Pons (tissue), 1 donor: ENCODE data around the gene KSR1.

ENCODE experiments used
- DNase-seq: peaks from one replicate; pipeline ENCODE4 v3.0.0-alpha.2; 2016; ENCODE audit warnings: low spot score

The KSR1 gene

GRCh38 chr17:27473748-27474609 lies 17.7 kb downstream of the KSR1 start:
- peak; percentile 59 for DNase-seq

GRCh38 chr17:27475070-27475673 lies 18.9 kb downstream of the KSR1 start:
- DNase-seq = no peak

- no peak for DNase-seq
Measured at GRCh38 chr17:27475981-27476895, 20.0 kb downstream of the KSR1 start.

DNA sequence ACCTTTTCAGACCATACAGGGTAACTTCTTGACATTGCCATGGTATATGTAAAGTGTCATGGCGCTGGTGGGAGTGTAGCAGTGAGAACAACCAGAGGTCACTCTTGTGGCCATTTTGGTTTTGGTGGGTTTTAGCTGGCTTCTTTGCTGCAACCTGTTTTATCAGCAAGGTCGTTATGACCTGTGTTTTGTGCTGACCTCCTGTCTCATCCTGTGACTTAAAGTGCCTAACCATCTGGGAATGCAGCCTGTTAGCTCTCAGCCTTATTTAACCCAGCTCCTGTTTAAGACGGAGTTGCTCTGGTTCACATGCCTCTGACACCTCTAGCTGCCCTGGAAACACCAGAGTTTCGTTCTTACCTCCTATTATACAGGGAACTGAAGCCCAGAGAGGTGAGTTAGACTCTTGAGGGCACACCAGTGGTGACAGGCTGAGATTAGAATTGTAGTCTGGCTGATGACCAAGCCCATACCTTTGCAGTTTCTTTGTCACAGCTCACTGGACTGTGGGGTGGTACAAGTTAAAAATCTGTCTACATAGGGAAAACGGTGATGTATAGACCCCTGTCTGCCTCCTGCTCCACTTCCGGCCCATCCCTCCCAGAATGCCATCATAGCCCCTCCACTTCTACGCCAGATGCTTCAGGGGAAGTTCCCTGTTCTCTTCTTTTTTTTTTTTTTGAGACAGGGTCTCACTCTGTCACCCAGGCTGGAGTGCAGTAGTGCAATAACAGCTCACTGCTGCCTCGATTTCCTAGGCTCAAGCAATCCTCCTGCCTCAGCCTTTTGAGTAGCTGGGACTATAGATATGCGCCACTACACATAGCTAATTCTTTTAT lies 21.0 kb downstream of the KSR1 start:
- no peak for DNase-seq

GRCh38 chr17:27477971-27478684 lies 21.9 kb downstream of the KSR1 start:
- DNase-seq = no peak

- DNase-seq = no peak
Measured at GRCh38 chr17:27478901-27479538, 22.8 kb downstream of the KSR1 start.

DNA sequence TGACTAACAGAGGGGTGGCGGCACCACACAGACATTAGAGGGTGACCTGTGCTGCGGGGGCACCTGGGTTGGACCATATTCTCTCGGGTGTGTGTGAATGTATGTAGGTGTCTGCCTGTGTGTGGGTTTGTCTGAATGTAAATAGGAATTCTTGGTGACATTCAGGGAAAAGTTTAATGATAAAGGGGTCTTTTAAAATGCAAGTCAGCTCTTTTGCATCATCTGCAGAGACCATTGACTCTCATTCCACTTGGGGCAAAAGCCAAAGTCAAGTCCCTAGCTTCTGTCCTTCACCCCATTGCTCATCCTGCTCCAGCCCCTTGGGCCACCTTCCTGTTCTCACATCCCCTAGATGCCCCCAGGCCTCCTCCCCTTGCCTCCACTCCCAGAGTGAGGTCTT lies 23.6 kb downstream of the KSR1 start:
- DNase-seq = no peak

DNA sequence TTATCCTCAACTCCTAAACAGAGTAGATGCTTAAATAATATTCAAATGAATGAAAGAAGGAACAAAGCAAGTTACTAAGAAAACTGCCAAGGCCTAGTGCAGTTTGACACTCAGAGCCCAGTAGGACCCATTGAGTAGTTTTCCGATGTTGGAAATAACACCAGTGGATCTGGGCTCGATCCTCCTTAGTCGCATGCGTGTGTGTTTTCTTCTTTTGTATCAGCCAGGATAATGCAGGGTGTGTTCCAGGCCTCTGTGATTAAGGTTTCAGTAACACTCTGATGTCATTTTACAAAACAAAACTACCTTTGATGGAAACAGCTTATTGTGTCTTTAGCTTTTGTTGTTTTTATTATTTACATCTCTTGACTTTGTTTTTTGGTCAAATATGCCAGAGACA lies 24.5 kb downstream of the KSR1 start:
- DNase-seq = no peak

GRCh38 chr17:27481327-27481726 lies 25.1 kb downstream of the KSR1 start:
- no peak for DNase-seq

- no peak for DNase-seq
Measured at GRCh38 chr17:27485125-27485524, 28.9 kb downstream of the KSR1 start.

- no peak for DNase-seq
Measured at GRCh38 chr17:27485716-27486495, 29.7 kb downstream of the KSR1 start.

GRCh38 chr17:27486741-27487140 lies 30.5 kb downstream of the KSR1 start:
- DNase-seq = no peak

DNA sequence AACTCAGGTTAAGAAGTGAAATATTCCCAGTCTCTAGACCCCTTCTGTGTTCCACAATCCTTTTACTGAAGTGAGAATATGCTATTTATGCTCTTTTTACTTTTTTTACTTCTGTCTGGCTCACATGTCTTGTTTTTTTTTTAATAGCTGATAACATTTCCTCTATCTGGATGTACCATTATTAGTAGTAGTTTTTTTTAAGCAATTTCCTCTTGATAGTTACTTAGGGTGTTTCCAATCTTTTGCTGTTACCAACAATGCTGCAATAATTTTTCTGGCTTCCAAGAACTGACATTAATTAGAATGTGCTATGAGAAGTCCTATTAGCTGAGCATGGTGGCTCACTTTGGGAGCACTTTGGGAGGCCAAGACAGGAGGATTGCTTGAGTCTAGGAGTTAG lies 32.0 kb downstream of the KSR1 start:
- no peak for DNase-seq

DNA sequence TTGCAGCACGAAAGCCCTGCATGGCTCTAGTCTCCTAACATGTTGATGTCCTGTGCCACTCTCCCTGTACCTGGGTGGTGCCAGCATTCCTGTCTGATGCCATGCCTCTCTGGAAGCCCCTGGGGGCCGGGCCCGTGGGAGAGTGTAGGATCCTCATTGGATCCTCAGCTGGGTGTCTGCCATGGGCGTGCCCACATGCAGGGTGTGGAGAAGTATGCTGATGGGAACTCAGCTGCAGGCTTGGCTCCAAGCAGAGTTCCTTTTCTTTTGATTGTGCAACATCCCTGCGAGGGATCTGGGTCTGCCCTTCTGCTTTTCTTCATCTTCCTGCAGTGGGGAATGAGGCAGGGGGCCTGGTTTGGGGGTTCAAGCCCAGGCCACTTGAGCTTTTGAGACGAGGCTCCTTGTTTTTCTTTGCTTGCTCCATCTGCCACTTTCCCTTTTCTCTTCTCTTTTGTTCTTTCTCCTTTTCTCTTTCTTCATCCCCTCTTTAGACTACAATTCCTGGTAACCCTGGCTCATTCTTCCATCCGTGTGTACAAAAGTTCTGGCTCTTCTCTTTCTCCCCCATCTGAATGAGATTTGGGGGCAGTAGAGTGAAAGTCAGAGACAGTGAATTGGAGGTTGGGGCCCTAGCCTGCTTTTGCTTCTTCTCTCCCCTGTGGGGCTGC lies 32.9 kb downstream of the KSR1 start:
- DNase-seq = peak; percentile 59

GRCh38 chr17:27490391-27490790 lies 34.1 kb downstream of the KSR1 start:
- no peak for DNase-seq

DNA sequence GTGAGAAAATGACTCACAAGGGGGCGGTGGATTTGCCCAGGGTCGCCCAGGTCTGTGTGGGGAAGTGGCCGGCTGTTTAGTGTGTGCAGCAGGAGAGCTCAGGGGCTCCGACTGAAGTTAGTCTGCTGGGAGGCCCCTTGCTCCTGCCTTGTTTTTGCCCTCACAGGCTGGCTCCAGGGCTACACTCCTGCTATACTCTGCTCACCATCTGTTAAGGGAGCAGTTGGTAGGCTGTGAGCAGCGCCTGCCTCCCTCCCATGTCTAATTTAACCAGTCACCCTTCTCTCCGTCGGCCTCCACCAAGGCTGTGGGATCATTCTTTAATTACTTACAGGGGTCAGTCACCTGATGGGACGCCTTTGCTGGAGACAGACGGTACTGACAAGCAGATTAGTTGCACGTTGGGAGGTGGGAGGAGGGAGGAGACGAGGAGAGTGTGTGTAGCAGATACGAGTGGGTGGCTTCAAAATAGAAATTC lies 35.5 kb downstream of the KSR1 start:
- no peak for DNase-seq

DNA sequence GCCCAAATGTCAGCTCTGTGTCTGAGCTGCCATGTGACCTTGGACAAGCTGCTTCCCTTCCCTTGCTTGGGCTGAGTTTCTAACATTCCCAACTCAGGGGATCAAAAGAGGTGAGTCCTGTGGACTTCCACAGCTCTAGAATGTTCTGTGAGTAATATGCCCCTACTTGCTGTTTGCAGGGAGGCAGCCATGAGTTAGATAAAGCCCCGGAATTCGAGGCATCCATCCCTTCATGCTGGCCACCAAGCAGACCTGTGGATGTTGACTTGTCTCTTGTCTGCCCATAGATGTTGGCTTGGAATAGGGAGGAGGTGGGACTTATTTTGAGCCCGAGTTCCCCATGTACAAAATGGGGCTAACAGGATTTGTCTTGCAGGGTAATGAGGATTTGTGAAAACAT lies 36.2 kb downstream of the KSR1 start:
- no peak for DNase-seq

DNA sequence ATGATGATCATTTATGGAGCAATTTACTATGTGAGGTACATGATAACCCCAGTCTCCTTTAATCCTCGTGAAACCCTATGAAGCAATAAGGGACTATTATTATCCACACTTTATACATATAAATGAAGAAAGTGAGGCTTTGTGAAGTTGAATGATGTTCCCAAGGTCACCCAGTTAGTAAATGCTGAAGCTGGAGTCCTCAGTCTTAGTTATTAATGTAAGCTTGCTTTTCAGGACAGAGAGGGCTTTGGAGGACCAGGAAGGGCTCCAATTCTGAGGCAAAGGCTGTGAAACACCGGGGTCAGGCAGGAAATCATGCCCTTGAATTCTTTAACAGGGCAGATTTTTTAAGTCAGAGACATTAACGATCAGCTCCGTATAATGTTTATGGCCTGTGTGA lies 36.8 kb downstream of the KSR1 start:
- DNase-seq = no peak
